Measurements from ENCODE around the gene TNFRSF12A.

DNA sequence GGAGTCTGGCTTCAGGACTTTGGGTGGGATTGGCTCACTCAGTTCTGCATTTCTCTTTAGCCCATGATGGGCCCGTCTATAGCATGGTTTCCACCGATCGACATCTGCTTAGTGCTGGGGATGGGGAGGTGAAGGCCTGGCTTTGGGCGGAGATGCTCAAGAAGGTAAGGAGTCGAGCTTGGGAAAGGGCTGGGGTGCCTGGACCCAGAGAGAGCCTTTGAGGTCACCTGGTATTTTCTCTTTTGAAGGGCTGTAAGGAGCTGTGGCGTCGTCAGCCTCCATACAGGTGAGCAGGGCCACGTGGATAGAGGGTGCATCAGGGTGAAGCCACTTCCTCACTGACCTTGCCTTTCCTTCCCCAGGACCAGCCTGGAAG lies 5.8 kb downstream of the TNFRSF12A start:
- no peak for TF ChIP-seq JUN (IDR thresholded peaks at IDR 0.05; ENCODE audit: borderline replicate concordance, low read depth, low read length)
- no peak for TF ChIP-seq JUN (CRISPR knock-in tag; IDR thresholded peaks at IDR 0.05; ENCODE audit: borderline replicate concordance)
- TF ChIP-seq, protein P1, sequence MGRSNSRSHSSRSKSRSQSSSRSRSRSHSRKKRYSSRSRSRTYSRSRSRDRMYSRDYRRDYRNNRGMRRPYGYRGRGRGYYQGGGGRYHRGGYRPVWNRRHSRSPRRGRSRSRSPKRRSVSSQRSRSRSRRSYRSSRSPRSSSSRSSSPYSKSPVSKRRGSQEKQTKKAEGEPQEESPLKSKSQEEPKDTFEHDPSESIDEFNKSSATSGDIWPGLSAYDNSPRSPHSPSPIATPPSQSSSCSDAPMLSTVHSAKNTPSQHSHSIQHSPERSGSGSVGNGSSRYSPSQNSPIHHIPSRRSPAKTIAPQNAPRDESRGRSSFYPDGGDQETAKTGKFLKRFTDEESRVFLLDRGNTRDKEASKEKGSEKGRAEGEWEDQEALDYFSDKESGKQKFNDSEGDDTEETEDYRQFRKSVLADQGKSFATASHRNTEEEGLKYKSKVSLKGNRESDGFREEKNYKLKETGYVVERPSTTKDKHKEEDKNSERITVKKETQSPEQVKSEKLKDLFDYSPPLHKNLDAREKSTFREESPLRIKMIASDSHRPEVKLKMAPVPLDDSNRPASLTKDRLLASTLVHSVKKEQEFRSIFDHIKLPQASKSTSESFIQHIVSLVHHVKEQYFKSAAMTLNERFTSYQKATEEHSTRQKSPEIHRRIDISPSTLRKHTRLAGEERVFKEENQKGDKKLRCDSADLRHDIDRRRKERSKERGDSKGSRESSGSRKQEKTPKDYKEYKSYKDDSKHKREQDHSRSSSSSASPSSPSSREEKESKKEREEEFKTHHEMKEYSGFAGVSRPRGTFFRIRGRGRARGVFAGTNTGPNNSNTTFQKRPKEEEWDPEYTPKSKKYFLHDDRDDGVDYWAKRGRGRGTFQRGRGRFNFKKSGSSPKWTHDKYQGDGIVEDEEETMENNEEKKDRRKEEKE (IDR thresholded peaks at IDR 0.05; ENCODE audit: borderline replicate concordance in 1 of 2, control insufficient read depth in 1 of 2, low read depth in 2 of 2, low read length in 1 of 2), result no peak
- TF ChIP-seq ATF7 (IDR thresholded peaks at IDR 0.05), result no peak
- TF ChIP-seq MAFK (IDR thresholded peaks at IDR 0.05; ENCODE audit: low read length), result no peak
- no peak for TF ChIP-seq MYBL2 (IDR thresholded peaks at IDR 0.05; ENCODE audit: low read depth)
- no peak for TF ChIP-seq MYBL2 (CRISPR knock-in tag; IDR thresholded peaks at IDR 0.05; ENCODE audit: borderline replicate concordance)
- TF ChIP-seq, protein P2, sequence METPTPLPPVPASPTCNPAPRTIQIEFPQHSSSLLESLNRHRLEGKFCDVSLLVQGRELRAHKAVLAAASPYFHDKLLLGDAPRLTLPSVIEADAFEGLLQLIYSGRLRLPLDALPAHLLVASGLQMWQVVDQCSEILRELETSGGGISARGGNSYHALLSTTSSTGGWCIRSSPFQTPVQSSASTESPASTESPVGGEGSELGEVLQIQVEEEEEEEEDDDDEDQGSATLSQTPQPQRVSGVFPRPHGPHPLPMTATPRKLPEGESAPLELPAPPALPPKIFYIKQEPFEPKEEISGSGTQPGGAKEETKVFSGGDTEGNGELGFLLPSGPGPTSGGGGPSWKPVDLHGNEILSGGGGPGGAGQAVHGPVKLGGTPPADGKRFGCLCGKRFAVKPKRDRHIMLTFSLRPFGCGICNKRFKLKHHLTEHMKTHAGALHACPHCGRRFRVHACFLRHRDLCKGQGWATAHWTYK (CRISPR knock-in tag; IDR thresholded peaks at IDR 0.05), result no peak
- no peak for TF ChIP-seq CEBPB (tag; IDR thresholded peaks at IDR 0.05)
- TF ChIP-seq ZNF282 (CRISPR knock-in tag; IDR thresholded peaks at IDR 0.05), result no peak
- no peak for TF ChIP-seq ELK1 (CRISPR knock-in tag; IDR thresholded peaks at IDR 0.05)
- TF ChIP-seq, protein P3, sequence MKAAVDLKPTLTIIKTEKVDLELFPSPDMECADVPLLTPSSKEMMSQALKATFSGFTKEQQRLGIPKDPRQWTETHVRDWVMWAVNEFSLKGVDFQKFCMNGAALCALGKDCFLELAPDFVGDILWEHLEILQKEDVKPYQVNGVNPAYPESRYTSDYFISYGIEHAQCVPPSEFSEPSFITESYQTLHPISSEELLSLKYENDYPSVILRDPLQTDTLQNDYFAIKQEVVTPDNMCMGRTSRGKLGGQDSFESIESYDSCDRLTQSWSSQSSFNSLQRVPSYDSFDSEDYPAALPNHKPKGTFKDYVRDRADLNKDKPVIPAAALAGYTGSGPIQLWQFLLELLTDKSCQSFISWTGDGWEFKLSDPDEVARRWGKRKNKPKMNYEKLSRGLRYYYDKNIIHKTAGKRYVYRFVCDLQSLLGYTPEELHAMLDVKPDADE (conservative IDR thresholded peaks at IDR 0.05; ENCODE audit: control insufficient read depth, low read depth, low read length), result no peak
- no peak for TF ChIP-seq ELF1 (tag; IDR thresholded peaks at IDR 0.05)
- TF ChIP-seq, protein P4, sequence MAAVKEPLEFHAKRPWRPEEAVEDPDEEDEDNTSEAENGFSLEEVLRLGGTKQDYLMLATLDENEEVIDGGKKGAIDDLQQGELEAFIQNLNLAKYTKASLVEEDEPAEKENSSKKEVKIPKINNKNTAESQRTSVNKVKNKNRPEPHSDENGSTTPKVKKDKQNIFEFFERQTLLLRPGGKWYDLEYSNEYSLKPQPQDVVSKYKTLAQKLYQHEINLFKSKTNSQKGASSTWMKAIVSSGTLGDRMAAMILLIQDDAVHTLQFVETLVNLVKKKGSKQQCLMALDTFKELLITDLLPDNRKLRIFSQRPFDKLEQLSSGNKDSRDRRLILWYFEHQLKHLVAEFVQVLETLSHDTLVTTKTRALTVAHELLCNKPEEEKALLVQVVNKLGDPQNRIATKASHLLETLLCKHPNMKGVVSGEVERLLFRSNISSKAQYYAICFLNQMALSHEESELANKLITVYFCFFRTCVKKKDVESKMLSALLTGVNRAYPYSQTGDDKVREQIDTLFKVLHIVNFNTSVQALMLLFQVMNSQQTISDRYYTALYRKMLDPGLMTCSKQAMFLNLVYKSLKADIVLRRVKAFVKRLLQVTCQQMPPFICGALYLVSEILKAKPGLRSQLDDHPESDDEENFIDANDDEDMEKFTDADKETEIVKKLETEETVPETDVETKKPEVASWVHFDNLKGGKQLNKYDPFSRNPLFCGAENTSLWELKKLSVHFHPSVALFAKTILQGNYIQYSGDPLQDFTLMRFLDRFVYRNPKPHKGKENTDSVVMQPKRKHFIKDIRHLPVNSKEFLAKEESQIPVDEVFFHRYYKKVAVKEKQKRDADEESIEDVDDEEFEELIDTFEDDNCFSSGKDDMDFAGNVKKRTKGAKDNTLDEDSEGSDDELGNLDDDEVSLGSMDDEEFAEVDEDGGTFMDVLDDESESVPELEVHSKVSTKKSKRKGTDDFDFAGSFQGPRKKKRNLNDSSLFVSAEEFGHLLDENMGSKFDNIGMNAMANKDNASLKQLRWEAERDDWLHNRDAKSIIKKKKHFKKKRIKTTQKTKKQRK (IDR thresholded peaks at IDR 0.05; ENCODE audit: borderline replicate concordance, low read depth, low read length), result no peak
- TF ChIP-seq TSC22D4 (tag; IDR thresholded peaks at IDR 0.05), result no peak
- no peak for TF ChIP-seq ZKSCAN8 (CRISPR knock-in tag; IDR thresholded peaks at IDR 0.05)

Measured in K562 (cell line).